Prostate gland (tissue), 2 donors: Measurements from ENCODE around the gene EVI2B.

ENCODE experiments used
- POLR2A ChIP-seq: fragments of 450-650 bp; IDR thresholded peaks from one replicate; pipeline ENCODE4 v1.6.1; 2016; ENCODE audit warnings: antibody characterized with exemption, mild to moderate bottlenecking
- POLR2AphosphoS5 ChIP-seq: sonication (generic); formaldehyde crosslinking; IDR thresholded peaks from one replicate; pipeline ENCODE4 v1.6.1; 2017; ENCODE audit warnings: antibody characterized with exemption
- TF ChIP-seq, protein P1 (sequence below), 4 experiments: fragments of 200-600 bp in 2 of 4; fragments of 450-650 bp in 2 of 4; sonication (generic) in 2 of 4; IDR thresholded peaks; 1 replicate in 3 of 4; 2 replicates in 1 of 4; pipeline ENCODE4 v1.5.1; 2016 to 2019; ENCODE audit warnings: antibody characterized with exemption in 4 of 4, mild to moderate bottlenecking in 2 of 4, moderate library complexity in 2 of 4

DNA sequence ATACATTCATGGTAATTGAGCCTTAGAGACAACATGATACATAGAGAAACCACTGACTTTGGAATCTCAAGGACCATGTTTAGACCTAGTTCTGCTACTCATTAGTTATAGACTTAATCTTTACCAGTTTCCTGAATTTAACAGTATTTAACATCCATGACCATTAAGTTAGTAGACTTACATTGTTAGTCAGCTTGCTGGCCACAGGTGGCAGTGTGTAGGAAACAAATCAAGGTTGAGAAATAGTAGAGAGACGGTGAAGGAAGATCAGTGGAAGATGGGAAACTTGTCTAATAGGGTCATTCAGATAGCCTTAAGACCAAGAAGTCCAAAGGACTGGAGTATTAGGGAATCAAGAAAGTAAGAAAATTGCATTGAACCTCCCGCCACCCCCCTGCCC, 47.8 kb downstream of the EVI2B start:
- no peak for TF ChIP-seq POLR2A
- TF ChIP-seq, protein P1, sequence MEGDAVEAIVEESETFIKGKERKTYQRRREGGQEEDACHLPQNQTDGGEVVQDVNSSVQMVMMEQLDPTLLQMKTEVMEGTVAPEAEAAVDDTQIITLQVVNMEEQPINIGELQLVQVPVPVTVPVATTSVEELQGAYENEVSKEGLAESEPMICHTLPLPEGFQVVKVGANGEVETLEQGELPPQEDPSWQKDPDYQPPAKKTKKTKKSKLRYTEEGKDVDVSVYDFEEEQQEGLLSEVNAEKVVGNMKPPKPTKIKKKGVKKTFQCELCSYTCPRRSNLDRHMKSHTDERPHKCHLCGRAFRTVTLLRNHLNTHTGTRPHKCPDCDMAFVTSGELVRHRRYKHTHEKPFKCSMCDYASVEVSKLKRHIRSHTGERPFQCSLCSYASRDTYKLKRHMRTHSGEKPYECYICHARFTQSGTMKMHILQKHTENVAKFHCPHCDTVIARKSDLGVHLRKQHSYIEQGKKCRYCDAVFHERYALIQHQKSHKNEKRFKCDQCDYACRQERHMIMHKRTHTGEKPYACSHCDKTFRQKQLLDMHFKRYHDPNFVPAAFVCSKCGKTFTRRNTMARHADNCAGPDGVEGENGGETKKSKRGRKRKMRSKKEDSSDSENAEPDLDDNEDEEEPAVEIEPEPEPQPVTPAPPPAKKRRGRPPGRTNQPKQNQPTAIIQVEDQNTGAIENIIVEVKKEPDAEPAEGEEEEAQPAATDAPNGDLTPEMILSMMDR (IDR thresholded peaks at IDR 0.05), result no peak
- no peak for TF ChIP-seq POLR2AphosphoS5
